ENCODE data around the gene IFI27L1. TPM values are rescaled to one million over a fixed set of nuclear protein-coding genes. Genes with fewer than 3 reads are reported as not detected.

IFI27L1 gene, protein sequence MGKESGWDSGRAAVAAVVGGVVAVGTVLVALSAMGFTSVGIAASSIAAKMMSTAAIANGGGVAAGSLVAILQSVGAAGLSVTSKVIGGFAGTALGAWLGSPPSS
- total RNA-seq: 9.2 and 15.6 TPM in 2 replicates

DNA sequence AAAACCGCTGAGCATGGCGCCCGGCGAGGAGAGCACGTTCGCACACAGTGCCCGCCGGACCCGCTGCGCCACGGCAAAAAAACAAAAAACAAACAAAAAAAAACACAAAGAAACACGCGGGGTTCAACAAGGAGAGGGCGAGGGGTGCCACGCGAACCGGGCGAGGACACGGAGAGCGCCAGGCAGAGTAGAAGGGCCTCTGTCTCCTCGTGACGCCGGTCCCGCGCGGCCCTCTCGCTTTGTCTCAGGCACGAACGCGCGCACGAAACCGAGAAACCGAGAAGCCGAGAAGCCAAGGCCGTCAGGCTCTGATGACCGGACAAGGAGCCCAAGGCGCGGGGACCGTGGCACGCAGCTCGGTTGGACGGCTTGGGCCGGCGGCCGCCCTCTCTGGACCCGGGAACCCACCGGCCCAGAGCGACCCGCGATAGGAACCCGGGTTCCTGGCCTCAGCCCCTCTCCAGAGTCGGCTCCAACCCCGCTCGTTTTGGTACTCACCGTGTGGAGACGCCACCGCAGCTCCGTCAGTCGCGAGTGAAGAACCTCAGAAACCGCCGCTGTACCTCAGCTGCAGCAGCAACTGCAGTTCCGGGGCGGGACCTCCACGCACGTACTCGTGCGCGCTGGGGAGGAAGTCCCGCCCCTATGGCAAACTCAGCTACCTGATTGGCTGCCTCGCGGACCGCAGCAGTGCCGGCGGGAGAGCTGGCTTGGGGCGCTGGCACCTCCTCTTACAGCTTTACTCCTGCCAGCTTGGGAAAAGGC lies at the start of gene IFI27L1, which contains the start of gene DDX24:
Gene IFI27L1 (plus strand): TSS at position 690 of the 765 bp plus-strand sequence. CDS start 15,628 bp downstream, outside the sequence.
Gene DDX24 (minus strand): TSS at position 582 of the 765 bp plus-strand sequence. CDS start 1,460 bp downstream, outside the sequence.

DNA sequence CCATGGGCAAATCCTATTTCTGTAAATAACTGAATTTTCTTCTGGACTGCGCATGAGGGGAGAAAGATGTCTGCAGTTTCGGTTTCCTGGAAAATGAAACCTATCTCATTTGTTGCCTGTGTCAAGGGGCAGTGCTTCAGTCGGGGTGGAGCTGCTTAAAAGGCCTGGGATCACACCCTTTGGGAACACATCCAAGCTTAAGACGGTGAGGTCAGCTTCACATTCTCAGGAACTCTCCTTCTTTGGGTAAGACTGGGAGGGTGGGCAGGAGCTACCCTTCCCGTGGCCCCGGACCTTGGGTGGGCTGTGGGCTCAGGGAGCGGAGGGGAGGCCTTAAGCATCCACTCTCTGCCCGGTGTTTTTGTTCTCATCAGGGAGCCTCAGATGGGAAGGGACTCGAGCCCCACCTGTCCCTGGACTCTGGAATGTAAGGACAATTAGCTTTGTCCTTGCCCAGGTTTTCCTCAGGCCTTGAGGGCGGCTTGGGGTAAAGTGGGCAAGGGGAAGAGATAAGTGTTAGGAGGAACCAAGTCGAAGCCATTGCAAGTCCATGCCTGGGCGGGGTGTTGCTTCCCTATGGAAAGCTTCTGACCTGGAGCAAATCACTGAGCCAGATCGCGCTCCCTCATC lies 29.6 kb downstream of the IFI27L1 start, which contains the start of gene IFI27:
Gene IFI27 (plus strand): TSS at position 185 of the 630 bp plus-strand sequence.

DNA sequence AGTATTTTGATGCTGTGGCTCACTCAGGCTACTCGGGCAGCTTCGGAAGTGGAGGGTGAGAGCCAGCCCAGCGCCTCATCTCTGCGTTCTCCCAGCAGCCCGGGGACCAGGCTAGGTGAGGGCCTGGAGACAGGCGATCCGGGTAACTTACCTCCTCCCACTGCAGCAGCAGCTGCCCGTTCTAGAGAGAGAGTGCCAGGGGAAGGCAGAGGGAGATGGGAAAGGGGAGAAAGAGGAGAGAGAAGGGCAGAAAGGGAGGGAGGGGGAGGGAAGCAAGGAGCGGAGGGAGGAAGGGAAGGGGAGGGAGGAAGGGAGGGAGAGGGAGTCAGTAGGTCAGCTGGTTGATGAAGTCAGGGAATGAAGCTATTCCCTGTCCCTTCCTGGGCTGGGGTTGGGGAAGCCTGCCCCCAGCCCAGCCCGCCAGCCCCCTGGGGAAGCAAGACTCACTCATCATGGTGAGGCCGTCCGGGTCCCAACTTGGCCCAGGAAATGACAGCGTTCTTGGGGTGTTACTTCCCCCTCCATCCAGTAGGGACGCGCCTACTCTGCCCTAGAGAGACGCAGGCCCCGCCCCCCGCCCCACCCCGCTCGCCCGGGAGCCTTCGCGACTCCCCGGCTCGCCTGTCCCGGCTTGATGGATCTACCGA lies 48.1 kb downstream of the IFI27L1 start, which contains the start of gene IFI27L2:
Gene IFI27L2 (minus strand): TSS at position 494 of the 647 bp plus-strand sequence. CDS start 40 bp downstream, at position 454.

Other genes starting within 250 kb of the IFI27L1 start
- gene FAM181A, start 154.0 kb upstream of the IFI27L1 start, total RNA-seq: not detected in 2 replicates
- not detected in 2 replicates for gene ASB2, start 104.7 kb upstream of the IFI27L1 start, total RNA-seq
- not detected in 2 replicates for gene CCDC197, start 84.0 kb upstream of the IFI27L1 start, total RNA-seq
- 0.81 and 0.98 TPM in 2 replicates for gene OTUB2, start 55.0 kb upstream of the IFI27L1 start, total RNA-seq
- 99.5 and 120 TPM in 2 replicates for gene DDX24, start 108 bp upstream of the IFI27L1 start, total RNA-seq
- 6.8 and 24.6 TPM in 2 replicates for gene IFI27, start 29.4 kb downstream of the IFI27L1 start, total RNA-seq
- gene IFI27L2, start 48.3 kb downstream of the IFI27L1 start, total RNA-seq: 36.6 and 53.3 TPM in 2 replicates
- gene PPP4R4, start 93.0 kb downstream of the IFI27L1 start, total RNA-seq: not detected in 2 replicates
- gene SERPINA10, start 212.0 kb downstream of the IFI27L1 start, total RNA-seq: not detected in 2 replicates
- 3.5 TPM in 1 of 2 replicates, not detected in the other for gene SERPINA6, start 242.0 kb downstream of the IFI27L1 start, total RNA-seq